GM21786 (cell line): Measurements from ENCODE around the gene FYB1.

Source experiments
- ATAC-seq: cut with Tn5 transposase; IDR thresholded peaks from one replicate; pipeline ENCODE4 v1.9.1; 2021; ENCODE audit not compliant: unreplicated experiment

The FYB1 gene

DNA sequence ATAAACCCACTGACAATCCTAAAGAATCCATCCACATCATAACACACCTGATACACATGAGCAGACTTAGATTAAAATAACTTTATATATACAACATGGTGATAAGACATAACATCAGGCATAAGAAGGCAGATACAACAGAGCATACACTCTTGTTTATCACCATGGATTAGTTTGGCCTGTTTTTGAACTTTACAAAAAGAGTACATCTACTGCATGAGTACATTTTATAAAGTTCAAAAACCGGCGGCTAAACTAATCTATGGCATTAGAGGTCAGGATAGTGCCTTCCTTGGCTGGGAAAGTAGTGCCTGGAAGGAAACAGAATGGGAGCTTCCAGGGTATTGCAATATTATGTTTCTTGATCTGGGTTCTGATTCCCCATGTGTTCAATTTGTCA, 160.3 kb downstream of the FYB1 start:
- ATAC-seq: no peak

GRCh38 chr5:39058178-39058921, 161.0 kb downstream of the FYB1 start:
- peak; percentile 91 for ATAC-seq

- peak; percentile 49 for ATAC-seq
Observed at GRCh38 chr5:39057734-39058133, 161.6 kb downstream of the FYB1 start.

- ATAC-seq: no peak
Observed at GRCh38 chr5:39055768-39056398, 163.5 kb downstream of the FYB1 start.
